Fibroblast of lung (primary cell): ENCODE results near the gene GJB4. TPM values are rescaled to one million over a fixed set of nuclear protein-coding genes. Genes with fewer than 3 reads are reported as not detected.

ENCODE experiments used
- DNase-seq, 2 donors: peaks; one replicate each; pipeline versions ENCODE4 v3.0.0 to v3.0.0-alpha.2; 2010; ENCODE audit warnings: low read depth in 2 of 2
- H2AFZ ChIP-seq: 2 replicates; pipeline ENCODE4 v1.5.1; 2012; ENCODE audit warnings: low read length, control low read depth, inconsistent platforms
- H3K27ac ChIP-seq: 2 replicates; pipeline ENCODE4 v1.5.1; 2011; ENCODE audit warnings: low read length, control low read depth; ENCODE audit not compliant: insufficient read depth
- H3K27me3 ChIP-seq: 2 replicates; pipeline ENCODE4 v1.5.1; 2011; ENCODE audit warnings: mild to moderate bottlenecking, low read length; ENCODE audit not compliant: control insufficient read depth, insufficient read depth
- H3K36me3 ChIP-seq: 2 replicates; pipeline ENCODE4 v1.5.1; 2011; ENCODE audit warnings: low read length; ENCODE audit not compliant: control insufficient read depth, insufficient read depth
- H3K4me1 ChIP-seq: 2 replicates; pipeline ENCODE4 v1.5.1; 2011; ENCODE audit warnings: low read length; ENCODE audit not compliant: control insufficient read depth, insufficient read depth; ENCODE audit errors: extremely low read depth
- H3K4me2 ChIP-seq: 2 replicates; pipeline ENCODE4 v1.5.1; 2011; ENCODE audit warnings: low read length, control low read depth; ENCODE audit not compliant: insufficient read depth; ENCODE audit errors: extremely low read depth
- H3K4me3 ChIP-seq, 4 experiments: fragments of 200-600 bp in 1 of 4; sonication (generic) in 1 of 4; replicated peaks in 1 of 4; 2 replicates each; pipeline ENCODE4 v1.5.1; 2011 to 2016; ENCODE audit warnings: low read length in 4 of 4, low read depth in 3 of 4, mild to moderate bottlenecking in 3 of 4, control low read depth in 2 of 4, inconsistent platforms in 1 of 4, mixed read lengths in 1 of 4; ENCODE audit not compliant: insufficient read depth in 1 of 4; ENCODE audit errors: control extremely low read depth in 1 of 4
- H3K79me2 ChIP-seq: 2 replicates; pipeline ENCODE4 v1.5.1; 2012; ENCODE audit warnings: mild to moderate bottlenecking, low read length, inconsistent platforms; ENCODE audit not compliant: control insufficient read depth, insufficient read depth
- H3K9ac ChIP-seq: 2 replicates; pipeline ENCODE4 v1.5.1; 2011; ENCODE audit warnings: mild to moderate bottlenecking, low read length, control low read depth; ENCODE audit not compliant: insufficient read depth
- H3K9me3 ChIP-seq: 2 replicates; pipeline ENCODE4 v1.5.1; 2012; ENCODE audit warnings: low read depth, low read length; ENCODE audit not compliant: control insufficient read depth, insufficient read depth
- H4K20me1 ChIP-seq: 2 replicates; pipeline ENCODE4 v1.5.1; 2011; ENCODE audit warnings: low read length; ENCODE audit not compliant: control insufficient read depth, insufficient read depth; ENCODE audit errors: extremely low read depth
- EZH2 ChIP-seq: IDR thresholded peaks from 2 replicates; pipeline ENCODE4 v1.5.1; 2012; ENCODE audit warnings: low read length, control low read depth, mild to moderate bottlenecking; ENCODE audit errors: missing control alignments
- polyA plus RNA-seq, 2 donors: library from polyadenylated mRNA; depleted of rRNA in 1 of 2; stranded (reverse) in 1 of 2; unstranded in 1 of 2; fragments of >200 nt; gene quantifications; 2 replicates each; pipeline ENCODE4 v1.2.1, GENCODE V29; 2011 to 2012; ENCODE audit warnings: missing spikeins in 1 of 2
- total RNA-seq: library from RNA; depleted of rRNA; stranded (reverse); fragments of >200 nt; gene quantifications from 2 replicates; pipeline ENCODE4 v1.2.1, GENCODE V29; 2014
- TF ChIP-seq, protein P1 (sequence below), 2 donors: IDR thresholded peaks in 1 of 2; conservative IDR thresholded peaks in 1 of 2; 1 replicate in 1 of 2; 2 replicates in 1 of 2; pipeline ENCODE4 v1.5.1; 2011 to 2012; ENCODE audit warnings: low read length in 2 of 2, control low read depth in 1 of 2, inconsistent platforms in 1 of 2, low read depth in 1 of 2, mild to moderate bottlenecking in 1 of 2

The GJB4 gene
- total and polyA plus RNA-seq, 2 donors (not counting 1 experiment from before 2014, with no cell fraction given) = not detected

GRCh38 chr1:34761176-34761761 is 1.7 kb downstream of the GJB4 start:
- no peak overlapping the region for H3K4me3 ChIP-seq
- no peaks in the 10 kb centered on the region for H3K79me2 ChIP-seq
- H3K27me3 ChIP-seq = no peaks in the 10 kb centered on the region
- H3K9me3 ChIP-seq = no peaks in the 10 kb centered on the region
- H3K36me3 ChIP-seq = no peaks in the 10 kb centered on the region
- no peaks in the 10 kb centered on the region for H3K4me1 ChIP-seq
- H3K4me2 ChIP-seq = no peak overlapping the region
- H2AFZ ChIP-seq = no peak overlapping the region
- H3K27ac ChIP-seq = no peak overlapping the region
- H3K9ac ChIP-seq = no peak overlapping the region
- DNase-seq = no peak
- no peak for TF ChIP-seq EZH2
- TF ChIP-seq, protein P1, sequence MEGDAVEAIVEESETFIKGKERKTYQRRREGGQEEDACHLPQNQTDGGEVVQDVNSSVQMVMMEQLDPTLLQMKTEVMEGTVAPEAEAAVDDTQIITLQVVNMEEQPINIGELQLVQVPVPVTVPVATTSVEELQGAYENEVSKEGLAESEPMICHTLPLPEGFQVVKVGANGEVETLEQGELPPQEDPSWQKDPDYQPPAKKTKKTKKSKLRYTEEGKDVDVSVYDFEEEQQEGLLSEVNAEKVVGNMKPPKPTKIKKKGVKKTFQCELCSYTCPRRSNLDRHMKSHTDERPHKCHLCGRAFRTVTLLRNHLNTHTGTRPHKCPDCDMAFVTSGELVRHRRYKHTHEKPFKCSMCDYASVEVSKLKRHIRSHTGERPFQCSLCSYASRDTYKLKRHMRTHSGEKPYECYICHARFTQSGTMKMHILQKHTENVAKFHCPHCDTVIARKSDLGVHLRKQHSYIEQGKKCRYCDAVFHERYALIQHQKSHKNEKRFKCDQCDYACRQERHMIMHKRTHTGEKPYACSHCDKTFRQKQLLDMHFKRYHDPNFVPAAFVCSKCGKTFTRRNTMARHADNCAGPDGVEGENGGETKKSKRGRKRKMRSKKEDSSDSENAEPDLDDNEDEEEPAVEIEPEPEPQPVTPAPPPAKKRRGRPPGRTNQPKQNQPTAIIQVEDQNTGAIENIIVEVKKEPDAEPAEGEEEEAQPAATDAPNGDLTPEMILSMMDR (conservative IDR thresholded peaks at IDR 0.05 in 1 of 2, IDR thresholded peaks at IDR 0.05 in 1 of 2; ENCODE audit: low read depth in 1 of 2, low read length in 2 of 2) = no peak
- H4K20me1 ChIP-seq = no peaks in the 10 kb centered on the region

DNA sequence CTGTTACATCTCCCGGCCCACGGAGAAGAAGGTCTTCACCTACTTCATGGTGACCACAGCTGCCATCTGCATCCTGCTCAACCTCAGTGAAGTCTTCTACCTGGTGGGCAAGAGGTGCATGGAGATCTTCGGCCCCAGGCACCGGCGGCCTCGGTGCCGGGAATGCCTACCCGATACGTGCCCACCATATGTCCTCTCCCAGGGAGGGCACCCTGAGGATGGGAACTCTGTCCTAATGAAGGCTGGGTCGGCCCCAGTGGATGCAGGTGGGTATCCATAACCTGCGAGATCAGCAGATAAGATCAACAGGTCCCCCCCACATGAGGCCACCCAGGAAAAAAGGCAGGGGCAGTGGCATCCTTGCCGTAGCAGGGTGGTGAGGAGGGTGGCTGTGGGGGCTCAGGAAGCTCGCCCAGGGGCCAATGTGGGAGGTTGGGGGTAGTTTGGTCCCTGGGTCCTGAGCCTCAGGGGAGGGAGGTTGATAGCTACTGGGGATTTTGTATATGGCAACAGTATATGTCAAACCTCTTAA is 2.3 kb downstream of the GJB4 start:
- no peak overlapping the region for H3K9ac ChIP-seq
- no peak for DNase-seq
- H3K36me3 ChIP-seq = no peaks in the 10 kb centered on the region
- no peaks in the 10 kb centered on the region for H3K4me1 ChIP-seq
- no peaks in the 10 kb centered on the region for H3K79me2 ChIP-seq
- H4K20me1 ChIP-seq = no peaks in the 10 kb centered on the region
- TF ChIP-seq, protein P1 (conservative IDR thresholded peaks at IDR 0.05 in 1 of 2, IDR thresholded peaks at IDR 0.05 in 1 of 2; ENCODE audit: low read depth in 1 of 2, low read length in 2 of 2) = no peak
- TF ChIP-seq EZH2 = no peak
- H3K27ac ChIP-seq = no peak overlapping the region
- H3K4me2 ChIP-seq = no peak overlapping the region
- H3K9me3 ChIP-seq = no peaks in the 10 kb centered on the region
- no peak overlapping the region for H2AFZ ChIP-seq
- no peak overlapping the region for H3K4me3 ChIP-seq
- no peaks in the 10 kb centered on the region for H3K27me3 ChIP-seq

- no peak overlapping the region for H3K4me3 ChIP-seq
- no peaks in the 10 kb centered on the region for H3K36me3 ChIP-seq
- H3K79me2 ChIP-seq = no peaks in the 10 kb centered on the region
- H3K27me3 ChIP-seq = no peaks in the 10 kb centered on the region
- no peak overlapping the region for H2AFZ ChIP-seq
- DNase-seq = no peak
- no peak overlapping the region for H3K4me2 ChIP-seq
- no peaks in the 10 kb centered on the region for H3K9me3 ChIP-seq
- H4K20me1 ChIP-seq = no peaks in the 10 kb centered on the region
- H3K27ac ChIP-seq = no peak overlapping the region
- no peak overlapping the region for H3K9ac ChIP-seq
- H3K4me1 ChIP-seq = no peaks in the 10 kb centered on the region
- TF ChIP-seq, protein P1 (conservative IDR thresholded peaks at IDR 0.05 in 1 of 2, IDR thresholded peaks at IDR 0.05 in 1 of 2; ENCODE audit: low read depth in 1 of 2, low read length in 2 of 2) = no peak
- TF ChIP-seq EZH2 = no peak
Observed at GRCh38 chr1:34762474-34763141, 3.1 kb downstream of the GJB4 start.
